Measurements from ENCODE around the gene GAB2.
"Not testable (repeated sequence)": the region's sequence is repeated elsewhere in the genome, so short reads cannot be mapped to it uniquely, and the experiment has no call there.

Gene GAB2

DNA sequence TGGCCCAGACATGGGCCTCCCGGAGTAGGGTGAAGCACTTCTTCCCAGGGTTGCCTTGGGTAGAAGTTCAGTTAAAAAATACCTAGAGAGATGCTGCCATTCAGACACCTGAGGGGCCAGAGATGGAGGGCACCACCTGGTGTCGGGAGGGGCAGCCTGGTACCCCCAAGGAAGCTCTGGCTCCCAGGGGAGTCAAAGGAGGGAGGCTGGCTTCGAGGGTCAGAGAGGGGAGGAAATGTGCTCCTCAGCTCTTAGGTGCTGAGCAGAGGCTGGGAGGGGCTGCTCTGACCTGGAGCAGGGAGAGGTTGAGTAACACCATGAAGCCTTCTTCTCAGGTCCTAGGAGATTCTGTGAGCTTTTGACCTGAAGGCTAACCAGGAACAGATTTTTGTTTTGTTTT lies 227.8 kb downstream of the GAB2 start:
- Histone ChIP-seq H3K9me3 (ENCODE audit: insufficient read depth, low read depth, low read length) (no peaks in the 10 kb centered on the region), H3K4me1 (ENCODE audit: insufficient read depth, low read length) (peaks cover 5% of the 10 kb centered on the region; the same call in 1 of the 2 replicates), H3K9ac (ENCODE audit: low read depth, low read length) (no peak overlapping the region), H3K27ac (ENCODE audit: low read length) (no peak overlapping the region), H3K36me3 (ENCODE audit: insufficient read depth, low read depth, low read length) (no peaks in the 10 kb centered on the region), H3K4me3 (ENCODE audit: low read length) (peak overlapping the region; percentile 83; the same call in 1 of the 2 replicates), H3K27me3 (ENCODE audit: insufficient read depth, low read length) (peaks cover 8% of the 10 kb centered on the region)

DNA sequence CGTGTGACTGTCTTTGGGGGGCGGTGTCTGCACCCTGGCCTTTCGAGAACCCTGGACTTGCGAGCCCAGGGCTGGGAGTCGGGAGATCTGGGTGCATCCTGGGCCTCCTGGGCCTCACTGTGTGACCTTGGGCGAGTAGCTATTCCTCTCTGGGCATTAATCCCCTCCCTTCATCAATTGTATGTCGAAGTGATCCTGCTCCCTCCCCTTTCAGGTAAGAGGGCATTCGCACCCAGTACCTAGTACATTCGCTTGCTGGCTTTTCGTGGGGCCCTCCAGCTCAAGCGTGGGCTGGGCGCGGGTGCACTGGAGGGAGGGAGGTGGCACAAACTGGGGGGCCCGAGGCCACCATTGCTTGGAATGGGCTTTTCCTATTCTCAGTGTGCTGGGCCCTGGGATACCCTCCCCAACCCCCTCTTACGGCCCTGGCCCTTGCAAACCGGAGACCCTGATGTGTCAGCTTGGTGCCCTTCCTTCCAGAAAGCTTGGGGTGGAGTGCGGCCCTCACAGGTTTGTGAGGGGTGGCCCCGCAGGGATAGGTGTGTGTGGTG lies 228.4 kb downstream of the GAB2 start:
- no peak overlapping the region for H3K27ac ChIP-seq (ENCODE audit: low read length)
- H3K9ac ChIP-seq (ENCODE audit: low read depth, low read length) = peak overlapping the region; percentile 66; the same call in 1 of the 2 replicates
- H3K4me1 ChIP-seq (ENCODE audit: insufficient read depth, low read length) = peaks cover 5% of the 10 kb centered on the region; the same call in 1 of the 2 replicates
- H3K27me3 ChIP-seq (ENCODE audit: insufficient read depth, low read length) = peaks cover 8% of the 10 kb centered on the region
- H3K36me3 ChIP-seq (ENCODE audit: insufficient read depth, low read depth, low read length) = no peaks in the 10 kb centered on the region
- H3K9me3 ChIP-seq (ENCODE audit: insufficient read depth, low read depth, low read length) = no peaks in the 10 kb centered on the region
- peak overlapping the region; percentile 83 for H3K4me3 ChIP-seq (ENCODE audit: low read length)

DNA sequence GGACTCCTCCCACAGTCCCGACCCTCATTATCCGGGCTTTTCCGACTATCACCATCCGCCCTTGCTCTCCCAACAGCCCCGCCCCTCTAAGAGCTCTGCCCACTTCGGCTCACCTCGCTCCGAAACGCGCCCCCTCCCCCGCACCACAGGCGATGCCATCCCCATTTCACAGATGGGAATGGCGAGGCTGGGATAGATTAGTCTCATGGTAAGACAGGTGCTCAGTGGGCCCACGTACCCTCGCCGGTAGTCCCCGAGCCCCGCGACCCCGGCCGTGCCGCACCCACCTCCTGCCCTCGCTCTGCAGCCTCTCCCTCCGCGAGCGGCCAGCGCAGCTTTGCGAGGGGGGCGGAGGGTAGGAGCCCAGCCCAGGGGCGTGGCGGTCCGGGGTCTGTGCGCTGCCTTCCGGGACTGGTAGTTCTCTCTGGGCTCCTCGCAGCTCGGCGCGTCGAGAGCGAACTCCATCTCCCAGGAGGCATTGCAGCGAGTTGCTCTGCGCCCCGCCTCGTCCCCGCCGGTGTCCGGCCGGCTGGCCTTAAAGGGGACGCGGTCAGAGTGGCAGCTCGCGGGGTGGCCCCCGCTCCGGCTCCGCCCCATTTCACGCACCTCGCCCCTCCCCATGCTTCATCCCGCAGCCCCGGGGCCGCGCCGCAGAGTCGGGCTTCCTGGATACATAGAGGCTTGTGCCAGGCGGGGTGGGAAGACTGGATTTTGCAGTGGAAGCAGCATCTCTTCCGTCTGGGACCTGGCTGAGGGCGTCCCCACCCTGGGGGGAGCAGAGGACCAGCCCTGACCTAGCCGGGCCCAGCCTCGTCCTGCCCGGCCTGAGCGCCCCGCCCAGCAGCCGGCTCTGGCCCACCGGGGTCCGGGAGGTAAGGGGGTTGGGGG lies 229.1 kb downstream of the GAB2 start, which contains the start of the genes KCTD21 and USP35:
KCTD21 (minus strand) TSS at position 341 of the 888 bp plus-strand sequence. CDS start 14,072 bp downstream, outside the sequence.
USP35 (plus strand) TSS at position 634 of the 888 bp plus-strand sequence. CDS start 7,327 bp downstream, outside the sequence.
- Histone ChIP-seq H3K9ac (ENCODE audit: low read depth, low read length) (peak within 1 kb of the TSS; percentile 66; the same call in 1 of the 2 replicates), H3K27me3 (ENCODE audit: insufficient read depth, low read length) (peaks cover 8% of the 10 kb centered on the region), H3K4me1 (ENCODE audit: insufficient read depth, low read length) (peaks cover 5% of the 10 kb centered on the region; the same call in 1 of the 2 replicates), H3K36me3 (ENCODE audit: insufficient read depth, low read depth, low read length) (no peaks in the 10 kb centered on the region), H3K9me3 (ENCODE audit: insufficient read depth, low read depth, low read length) (no peaks in the 10 kb centered on the region), H3K27ac (ENCODE audit: low read length) (no peak within 1 kb of the TSS), H3K4me3 (ENCODE audit: low read length) (peak within 1 kb of the TSS; percentile 83)

DNA sequence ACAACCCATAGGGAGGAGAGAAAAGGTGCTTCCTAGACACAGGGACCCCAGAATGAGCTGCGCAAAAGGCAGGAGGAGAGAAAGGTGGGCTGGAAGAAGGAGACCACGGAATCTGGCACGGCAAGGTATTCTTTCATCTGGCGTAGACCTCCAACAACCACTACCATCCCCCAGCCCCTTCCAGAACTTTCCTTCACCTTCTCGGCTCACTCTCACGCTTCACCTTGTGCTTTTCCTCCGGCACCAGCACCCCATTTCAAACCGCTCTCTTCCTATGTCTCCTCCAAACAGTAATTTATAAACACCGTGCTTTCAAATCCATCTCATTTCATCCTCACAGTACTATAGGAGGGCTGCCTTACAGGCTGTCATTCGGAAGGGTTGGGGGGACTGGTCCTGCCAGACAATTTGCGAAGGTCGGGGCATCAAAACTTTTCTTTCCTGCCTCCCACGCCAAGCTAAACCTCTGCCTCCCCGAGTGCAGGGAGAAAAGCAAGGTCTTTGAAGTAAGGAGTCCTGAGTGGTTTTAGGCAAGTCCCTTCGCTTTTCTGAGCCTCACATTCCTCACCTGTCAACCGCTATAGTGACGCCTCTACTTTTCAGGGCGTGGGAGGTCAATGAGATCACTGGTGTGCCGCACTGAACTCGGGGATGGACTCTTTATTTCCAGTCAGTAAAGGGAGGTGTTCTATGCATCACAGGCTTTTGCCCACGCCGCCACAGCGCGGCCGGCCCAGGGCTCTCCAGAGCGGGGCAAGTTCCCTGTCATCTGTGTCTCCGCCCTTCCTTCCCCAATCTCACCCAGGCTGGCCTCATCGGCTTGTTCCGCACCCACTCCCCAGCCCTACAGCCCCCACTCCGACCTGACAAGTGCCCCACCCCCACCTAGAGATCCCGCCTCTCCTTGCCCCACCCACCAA lies 230.0 kb downstream of the GAB2 start:
- Histone ChIP-seq H3K4me1 (ENCODE audit: insufficient read depth, low read length) (peaks cover 5% of the 10 kb centered on the region; the same call in 1 of the 2 replicates), H3K4me3 (ENCODE audit: low read length) (peak overlapping the region; percentile 83), H3K9ac (ENCODE audit: low read depth, low read length) (peak overlapping the region; percentile 61; the same call in 1 of the 2 replicates), H3K27ac (ENCODE audit: low read length) (no peak overlapping the region), H3K9me3 (ENCODE audit: insufficient read depth, low read depth, low read length) (no peaks in the 10 kb centered on the region), H3K27me3 (ENCODE audit: insufficient read depth, low read length) (peaks cover 8% of the 10 kb centered on the region), H3K36me3 (ENCODE audit: insufficient read depth, low read depth, low read length) (no peaks in the 10 kb centered on the region)

DNA sequence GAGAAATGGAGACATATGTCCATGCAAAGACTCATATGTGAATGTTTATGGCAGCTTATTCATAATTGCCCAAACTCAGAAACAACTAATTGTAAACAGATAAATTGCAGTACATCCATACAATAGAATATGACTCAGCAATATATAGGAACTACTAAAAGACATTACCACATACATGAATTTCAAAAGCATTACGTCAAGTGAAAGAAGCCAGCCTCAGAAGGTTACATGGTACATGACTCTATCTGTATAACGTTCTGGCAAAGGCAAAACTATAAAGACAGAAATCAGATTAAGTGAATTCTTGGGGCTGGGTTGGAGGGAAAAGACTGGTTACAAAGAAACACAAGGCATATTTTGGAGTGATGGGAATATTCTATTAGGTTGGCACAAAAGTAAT lies 236.4 kb downstream of the GAB2 start:
- Histone ChIP-seq H3K4me1 (ENCODE audit: insufficient read depth, low read length) (no peaks in the 10 kb centered on the region), H3K27me3 (ENCODE audit: insufficient read depth, low read length) (no peaks in the 10 kb centered on the region), H3K36me3 (ENCODE audit: insufficient read depth, low read depth, low read length) (no peaks in the 10 kb centered on the region), H3K9me3 (ENCODE audit: insufficient read depth, low read depth, low read length) (no peaks in the 10 kb centered on the region), H3K9ac (ENCODE audit: low read depth, low read length) (no peak overlapping the region), H3K27ac (ENCODE audit: low read length) (no peak overlapping the region), H3K4me3 (ENCODE audit: low read length) (no peak overlapping the region)

DNA sequence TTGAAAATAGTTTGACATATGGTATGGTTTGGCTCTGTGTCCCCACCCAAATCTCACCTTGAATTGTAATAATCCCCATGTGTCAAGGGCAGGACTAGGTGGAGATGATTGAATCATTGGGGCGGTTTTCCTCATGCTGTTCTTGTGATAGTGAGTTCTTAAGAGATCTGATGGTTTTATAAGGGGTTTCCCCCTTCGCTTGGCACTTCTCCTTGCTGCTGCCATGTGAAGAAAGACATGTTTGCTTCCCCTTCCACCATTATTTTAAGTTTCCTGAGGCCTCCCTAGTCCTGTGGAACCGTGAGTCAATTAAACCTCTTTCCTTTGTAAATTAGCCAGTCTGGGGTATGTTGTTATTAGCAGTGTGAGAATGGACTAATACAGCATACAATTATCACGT lies 236.9 kb downstream of the GAB2 start:
- H3K27me3 ChIP-seq (ENCODE audit: insufficient read depth, low read length) = no peaks in the 10 kb centered on the region
- H3K4me1 ChIP-seq (ENCODE audit: insufficient read depth, low read length) = no peaks in the 10 kb centered on the region
- no peaks in the 10 kb centered on the region for H3K9me3 ChIP-seq (ENCODE audit: insufficient read depth, low read depth, low read length)
- H3K27ac ChIP-seq (ENCODE audit: low read length) = no peak overlapping the region
- H3K36me3 ChIP-seq (ENCODE audit: insufficient read depth, low read depth, low read length) = no peaks in the 10 kb centered on the region
- no peak overlapping the region for H3K4me3 ChIP-seq (ENCODE audit: low read length)
- no peak overlapping the region for H3K9ac ChIP-seq (ENCODE audit: low read depth, low read length)

DNA sequence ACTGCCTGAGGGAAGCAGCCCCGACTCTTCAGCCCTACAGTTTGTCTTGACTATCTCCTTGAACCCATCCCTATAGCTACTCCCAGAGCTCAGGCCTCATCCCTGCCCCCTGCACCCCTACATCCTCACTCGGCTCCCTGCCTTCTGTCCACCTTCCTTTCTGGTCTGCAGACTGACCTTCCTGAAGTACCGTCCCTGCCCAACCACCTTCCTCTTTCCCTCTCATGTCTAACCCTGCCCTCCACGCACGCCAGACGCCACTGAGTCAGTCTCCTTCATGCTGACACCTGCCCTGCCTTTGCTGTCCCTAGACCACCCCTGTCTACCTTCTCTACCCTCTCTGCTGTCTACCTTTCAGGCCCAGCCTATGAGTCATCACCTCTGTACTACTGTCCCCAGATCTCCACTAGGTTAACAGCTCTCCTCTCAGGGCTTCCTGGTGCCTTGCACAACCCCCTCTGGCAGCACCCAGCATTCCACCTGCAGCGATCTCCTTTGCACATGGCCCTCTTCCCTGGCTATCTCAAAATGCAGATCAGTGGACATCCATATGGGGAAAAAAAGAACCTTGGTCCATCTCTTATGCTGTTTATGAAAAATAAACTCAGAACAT lies 238.1 kb downstream of the GAB2 start:
- Histone ChIP-seq H3K4me1 (ENCODE audit: insufficient read depth, low read length) (no peaks in the 10 kb centered on the region), H3K4me3 (ENCODE audit: low read length) (no peak overlapping the region), H3K36me3 (ENCODE audit: insufficient read depth, low read depth, low read length) (no peaks in the 10 kb centered on the region), H3K9ac (ENCODE audit: low read depth, low read length) (no peak overlapping the region), H3K27me3 (ENCODE audit: insufficient read depth, low read length) (no peaks in the 10 kb centered on the region), H3K27ac (ENCODE audit: low read length) (no peak overlapping the region), H3K9me3 (ENCODE audit: insufficient read depth, low read depth, low read length) (no peaks in the 10 kb centered on the region)

DNA sequence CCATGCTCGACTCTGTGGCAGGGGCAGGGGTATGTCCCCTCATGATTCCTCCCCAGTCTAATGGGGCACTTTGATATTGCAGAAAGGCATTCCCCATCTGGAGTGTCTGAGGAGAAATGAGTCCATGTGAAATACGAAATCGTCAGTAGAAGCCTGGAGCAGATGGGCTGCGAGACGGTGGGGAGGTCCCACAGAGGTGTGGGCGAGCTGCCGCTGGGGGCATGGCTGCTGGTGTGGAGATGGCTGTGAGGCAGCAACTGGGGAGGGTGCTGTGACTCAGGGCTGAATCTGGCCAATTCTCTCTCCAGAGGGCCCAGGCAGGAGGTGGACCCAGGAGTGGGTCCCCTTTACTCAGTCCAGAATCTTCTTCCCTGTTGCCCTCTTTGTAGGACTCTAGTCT lies 240.4 kb downstream of the GAB2 start:
- no peak overlapping the region for H3K9ac ChIP-seq (ENCODE audit: low read depth, low read length)
- no peak overlapping the region for H3K27ac ChIP-seq (ENCODE audit: low read length)
- no peaks in the 10 kb centered on the region for H3K36me3 ChIP-seq (ENCODE audit: insufficient read depth, low read depth, low read length)
- no peaks in the 10 kb centered on the region for H3K9me3 ChIP-seq (ENCODE audit: insufficient read depth, low read depth, low read length)
- H3K27me3 ChIP-seq (ENCODE audit: insufficient read depth, low read length) = no peaks in the 10 kb centered on the region
- H3K4me3 ChIP-seq (ENCODE audit: low read length) = no peak overlapping the region
- H3K4me1 ChIP-seq (ENCODE audit: insufficient read depth, low read length) = no peaks in the 10 kb centered on the region

DNA sequence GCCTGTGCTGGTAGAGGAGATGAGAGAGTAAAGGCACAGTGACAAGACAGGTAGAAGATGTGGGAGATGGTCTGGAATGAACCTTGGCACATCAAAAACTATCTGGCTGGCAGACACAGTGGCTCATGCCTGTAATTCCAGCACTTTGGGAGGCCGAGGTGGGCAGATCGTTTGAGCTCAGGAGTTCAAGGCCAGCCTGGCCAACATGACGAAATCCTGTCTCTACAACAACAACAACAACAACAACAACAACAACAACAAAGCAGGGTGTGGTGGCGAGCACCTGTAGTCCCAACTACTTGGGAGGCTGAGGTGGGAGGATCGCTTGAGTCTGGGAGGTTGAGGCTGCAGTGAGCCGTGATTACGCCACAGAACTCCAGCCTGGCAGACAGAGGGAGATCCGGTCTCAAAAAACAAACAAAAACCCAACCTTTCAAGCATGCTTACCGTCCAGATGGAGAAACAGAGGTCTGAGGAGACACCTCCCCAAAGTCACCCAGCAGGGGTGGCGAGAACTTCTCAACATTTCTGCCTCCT lies 240.9 kb downstream of the GAB2 start:
- H3K4me3 ChIP-seq (ENCODE audit: low read length) = no peak overlapping the region
- H3K4me1 ChIP-seq (ENCODE audit: insufficient read depth, low read length) = no peaks in the 10 kb centered on the region
- H3K27me3 ChIP-seq (ENCODE audit: insufficient read depth, low read length) = no peaks in the 10 kb centered on the region
- no peak overlapping the region for H3K9ac ChIP-seq (ENCODE audit: low read depth, low read length)
- no peaks in the 10 kb centered on the region for H3K9me3 ChIP-seq (ENCODE audit: insufficient read depth, low read depth, low read length)
- H3K36me3 ChIP-seq (ENCODE audit: insufficient read depth, low read depth, low read length) = no peaks in the 10 kb centered on the region
- no peak overlapping the region for H3K27ac ChIP-seq (ENCODE audit: low read length)

DNA sequence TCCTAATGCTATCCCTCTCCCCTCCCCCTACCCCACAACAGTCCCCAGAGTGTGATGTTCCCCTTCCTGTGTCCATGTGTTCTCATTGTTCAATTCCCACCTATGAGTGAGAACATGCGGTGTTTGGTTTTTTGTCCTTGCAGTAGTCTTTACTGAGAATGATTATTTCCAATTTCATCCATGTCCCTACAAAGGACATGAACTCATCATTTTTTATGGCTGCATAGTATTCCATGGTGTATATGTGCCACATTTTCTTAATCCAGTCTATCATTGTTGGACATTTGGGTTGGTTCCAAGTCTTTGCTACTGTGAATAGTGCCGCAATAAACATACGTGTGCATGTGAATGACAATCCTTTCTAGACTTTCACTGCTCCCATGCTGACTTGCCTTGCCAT lies 241.8 kb downstream of the GAB2 start:
- H3K4me1 ChIP-seq (ENCODE audit: insufficient read depth, low read length); H3K4me3 ChIP-seq (ENCODE audit: low read length); H3K27ac ChIP-seq (ENCODE audit: low read length); H3K27me3 ChIP-seq (ENCODE audit: insufficient read depth, low read length); H3K36me3 ChIP-seq (ENCODE audit: insufficient read depth, low read depth, low read length); H3K9me3 ChIP-seq (ENCODE audit: insufficient read depth, low read depth, low read length); H3K9ac ChIP-seq (ENCODE audit: low read depth, low read length): not testable (repeated sequence)

DNA sequence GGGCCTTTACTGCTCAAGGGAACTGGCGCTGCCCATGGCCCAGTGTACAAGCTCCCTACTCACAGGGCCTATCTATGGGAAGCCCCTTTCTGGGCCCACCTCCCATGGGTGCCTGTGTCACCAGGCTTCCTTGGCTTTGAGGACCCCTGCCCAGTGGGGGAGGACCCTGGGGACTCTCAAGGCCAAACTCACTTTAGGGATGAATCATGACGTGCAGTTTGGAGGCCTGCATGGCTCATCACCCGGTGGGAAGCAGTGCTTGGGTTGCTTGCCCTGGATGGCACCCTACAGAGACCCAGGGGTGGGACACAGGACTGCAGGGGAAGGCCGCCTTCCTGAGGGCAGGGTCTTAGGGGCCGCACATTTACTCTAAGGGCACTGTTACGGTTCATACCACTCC lies 245.7 kb downstream of the GAB2 start:
- Histone ChIP-seq H3K36me3 (ENCODE audit: insufficient read depth, low read depth, low read length) (no peaks in the 10 kb centered on the region), H3K9me3 (ENCODE audit: insufficient read depth, low read depth, low read length) (no peaks in the 10 kb centered on the region), H3K4me3 (ENCODE audit: low read length) (no peak overlapping the region), H3K27me3 (ENCODE audit: insufficient read depth, low read length) (no peaks in the 10 kb centered on the region), H3K27ac (ENCODE audit: low read length) (no peak overlapping the region), H3K9ac (ENCODE audit: low read depth, low read length) (no peak overlapping the region), H3K4me1 (ENCODE audit: insufficient read depth, low read length) (no peaks in the 10 kb centered on the region)

Measured in iPS-20b (cell line).